ENCODE data around the gene LARP1. TPM values are rescaled to one million over a fixed set of nuclear protein-coding genes. Genes with fewer than 3 reads are reported as not detected.

LARP1 gene
- total RNA-seq: 147 and 170 TPM in 2 replicates

DNA sequence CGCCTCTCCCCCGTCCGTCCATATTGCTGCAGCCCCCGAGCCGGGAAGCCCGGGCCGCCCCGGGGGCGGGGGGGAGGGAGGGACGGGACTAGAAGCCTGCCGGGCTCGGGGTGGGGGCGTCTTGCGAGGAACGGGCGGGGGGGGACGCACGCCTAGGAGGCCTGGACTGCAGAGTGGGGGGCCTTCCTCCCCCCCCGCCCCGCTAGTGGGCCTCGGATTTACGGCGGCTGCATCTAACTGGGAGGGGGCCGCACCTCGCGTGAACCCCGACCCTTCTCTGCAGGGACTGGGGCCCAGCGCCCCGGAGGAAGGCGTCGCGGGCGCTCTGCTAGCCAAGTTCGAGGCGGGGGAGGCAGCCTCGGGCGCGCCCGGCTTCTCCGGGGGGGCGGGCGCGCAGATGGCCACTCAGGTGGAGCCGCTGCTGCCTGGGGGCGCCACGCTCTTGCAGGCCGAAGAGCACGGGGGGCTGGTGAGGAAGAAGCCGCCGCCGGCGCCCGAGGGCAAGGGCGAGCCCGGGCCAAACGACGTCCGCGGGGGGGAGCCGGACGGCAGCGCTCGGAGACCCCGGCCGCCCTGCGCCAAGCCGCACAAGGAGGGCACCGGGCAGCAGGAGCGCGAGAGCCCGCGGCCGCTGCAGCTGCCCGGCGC lies at the start of gene LARP1:
Gene LARP1, plus strand, starts transcription at position 17 of the 648 bp plus-strand sequence. Its CDS starts 381 bp downstream, at position 398.

GRCh38 chr5:154850255-154851062 lies 95.3 kb downstream of the LARP1 start, which contains the start of gene FAXDC2:
FAXDC2 (minus strand) TSS chr5:154850603; CDS start chr5:154838178, 12,425 bp downstream.

DNA sequence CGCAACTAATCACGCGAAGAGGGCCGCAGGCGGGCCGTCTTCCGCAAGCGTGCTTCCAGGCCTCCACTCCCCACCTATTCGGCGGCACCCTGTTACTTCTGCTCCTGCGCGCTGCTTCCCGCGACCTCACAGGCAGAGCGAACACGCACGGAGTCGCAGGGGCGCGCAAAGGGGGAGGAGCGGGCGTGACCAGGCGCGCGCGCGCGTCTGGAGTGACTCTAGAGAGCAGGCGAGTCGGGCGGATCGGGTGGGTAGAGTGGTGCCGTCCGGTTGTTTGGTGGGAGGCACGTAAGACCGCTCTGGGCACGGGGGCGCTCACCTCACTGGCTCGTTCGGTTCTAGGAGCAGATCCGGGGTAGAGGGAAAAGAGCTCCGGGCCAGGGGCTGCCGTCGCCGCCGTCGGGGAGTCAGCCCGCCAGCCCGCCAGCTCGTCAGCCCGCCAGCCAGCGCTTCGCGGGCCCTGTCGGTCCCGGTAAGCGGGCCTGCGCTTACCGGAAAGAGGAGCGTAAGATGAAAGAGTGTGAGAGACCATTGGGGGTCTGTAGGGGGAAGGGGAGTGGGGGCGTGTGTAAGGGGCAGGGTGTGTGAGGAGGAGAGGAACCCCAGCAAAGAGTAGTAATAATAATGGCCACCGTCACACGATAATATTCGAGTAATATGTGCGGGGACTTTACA lies 103.3 kb downstream of the LARP1 start, which contains the start of gene CNOT8:
Gene CNOT8, plus strand, starts transcription at position 331 of the 675 bp plus-strand sequence. CDS start 4,652 bp downstream, outside the sequence.

Small RNA genes within 50 kb of the gene (small RNA-seq; reads per million reads assigned to genes)
- gene MIR378H (not detected), gene RF00019 (not detected)

Other genes with a start within 250 kb of the LARP1 start
- gene FAXDC2, start 95.2 kb downstream of the LARP1 start, total RNA-seq: 6.2 and 8.8 TPM in 2 replicates
- 69.2 and 73.0 TPM in 2 replicates for gene CNOT8, start 103.2 kb downstream of the LARP1 start, total RNA-seq
- 20.6 and 22.7 TPM in 2 replicates for gene GEMIN5, start 182.8 kb downstream of the LARP1 start, total RNA-seq
- gene MRPL22, start 185.7 kb downstream of the LARP1 start, total RNA-seq: 15.0 and 20.4 TPM in 2 replicates